Measurements from ENCODE around the gene SMAD3.

GRCh38 chr15:67196222-67196621 lies 130.8 kb downstream of the SMAD3 start:
- TF ChIP-seq CTCF (IDR thresholded peaks at IDR 0.05): no peak
- TF ChIP-seq POLR2A (IDR thresholded peaks at IDR 0.05): no peak
- TF ChIP-seq POLR2AphosphoS5 (IDR thresholded peaks at IDR 0.05): no peak
